Activated naive CD4-positive, alpha-beta T cell treated with anti-CD3 and anti-CD28 coated beads, Interleukin-2, amount 50 U/mL, for 72 hours (primary cell): ENCODE results near the gene FAM3C. TPM values are rescaled to one million over a fixed set of nuclear protein-coding genes. Genes with fewer than 3 reads are reported as not detected.

Experiments used
- ATAC-seq, 2 donors: fragments of 150-1000 bp; cut with Tn5 transposase; 2 replicates each; pipeline ENCODE4 v1.10.0; 2021; ENCODE audit warnings: mild to moderate bottlenecking in 2 of 2, moderate library complexity in 2 of 2
- DNase-seq, 2 donors: peaks; one replicate each; pipeline ENCODE4 v3.0.0; 2021 to 2022; ENCODE audit warnings: low spot score in 2 of 2
- H3K27ac Mint-ChIP-seq, 2 donors: one replicate each; pipeline ENCODE4 v1.8.0; 2022; ENCODE audit warnings: mild to moderate bottlenecking in 2 of 2, mixed read lengths in 2 of 2
- H3K36me3 Mint-ChIP-seq, 2 donors: one replicate each; pipeline ENCODE4 v1.8.0; 2022; ENCODE audit warnings: mixed read lengths in 2 of 2
- H3K9me3 Mint-ChIP-seq, 2 donors: one replicate each; pipeline ENCODE4 v1.8.0; 2022; ENCODE audit warnings: mixed read lengths in 2 of 2
- total RNA-seq, 2 donors: library from RNA; stranded (reverse); gene quantifications; one replicate each; pipeline ENCODE4 v1.2.3, GENCODE V29; 2022

The FAM3C gene
- total RNA-seq, 2 donors from 2014 or later, result 13.0 to 14.9 TPM

- Mint-ChIP-seq H3K27ac (no peak overlapping the region), H3K36me3 (peaks cover 6 to 13% of the 10 kb centered on the region in 2 donors), H3K9me3 (peaks cover 0 to 4% of the 10 kb centered on the region in 2 donors)
- no peak for DNase-seq
- no peak for ATAC-seq
Measured at GRCh38 chr7:121391686-121392085, 4.4 kb downstream of the FAM3C start.

DNA sequence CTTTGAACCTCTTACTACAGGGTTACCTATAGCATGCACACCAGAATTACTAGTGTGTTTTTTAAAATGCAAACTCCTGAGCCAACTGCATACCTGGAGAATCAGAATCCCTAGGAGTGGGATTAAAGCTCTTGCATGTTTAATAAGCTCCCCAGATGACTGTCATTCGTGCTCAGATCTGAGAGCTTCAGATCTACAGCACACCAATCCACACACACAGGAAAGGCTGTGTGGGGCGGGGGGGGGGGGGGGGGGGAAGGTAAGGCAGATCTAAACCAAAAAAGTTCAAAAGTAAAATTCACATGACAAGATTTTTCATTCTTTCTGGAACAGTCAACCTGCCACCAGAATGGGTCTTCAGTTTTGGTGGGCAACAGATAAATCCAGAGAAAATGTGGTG, 5.5 kb downstream of the FAM3C start:
- no peak overlapping the region for H3K27ac Mint-ChIP-seq
- ATAC-seq (peak in 1 of 2 donors; percentile 37), DNase-seq (no peak)
- H3K36me3 Mint-ChIP-seq, result peaks cover 6 to 13% of the 10 kb centered on the region in 2 donors
- H3K9me3 Mint-ChIP-seq, result peaks cover 0 to 4% of the 10 kb centered on the region in 2 donors

- peak overlapping the region in 1 of 2 donors; percentile 19 for H3K27ac Mint-ChIP-seq
- H3K36me3 Mint-ChIP-seq, result peaks cover 6 to 13% of the 10 kb centered on the region in 2 donors
- peaks cover 0 to 4% of the 10 kb centered on the region in 2 donors for H3K9me3 Mint-ChIP-seq
- DNase-seq, result no peak
- ATAC-seq, result no peak
Measured at GRCh38 chr7:121390109-121390508, 6.0 kb downstream of the FAM3C start.

DNA sequence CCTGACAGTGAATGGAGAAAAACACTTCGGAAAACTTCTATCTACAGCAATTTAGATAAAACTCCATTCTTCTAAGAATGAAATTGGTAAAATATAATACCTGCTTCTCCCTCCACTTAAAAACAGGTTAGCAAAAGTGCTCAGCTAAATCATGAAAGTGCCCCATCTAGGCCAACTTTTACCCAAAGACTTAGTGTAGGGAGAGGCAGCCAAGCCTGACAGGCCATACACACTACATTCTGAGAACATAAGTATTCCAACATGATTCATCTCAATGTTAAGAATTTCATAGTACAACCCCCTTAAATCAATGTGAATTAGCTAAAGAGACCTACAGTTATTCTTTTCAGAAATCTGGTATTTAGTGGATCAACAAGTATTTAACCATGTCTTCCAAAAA, 7.2 kb downstream of the FAM3C start:
- ATAC-seq (no peak), DNase-seq (no peak)
- H3K36me3 Mint-ChIP-seq, result peaks cover 6 to 13% of the 10 kb centered on the region in 2 donors
- H3K9me3 Mint-ChIP-seq, result peaks cover 0 to 4% of the 10 kb centered on the region in 2 donors
- no peak overlapping the region for H3K27ac Mint-ChIP-seq

- DNase-seq (no peak), ATAC-seq (peak in 1 of 2 donors; percentile 44)
- Mint-ChIP-seq H3K36me3 (peaks cover 0 to 8% of the 10 kb centered on the region in 2 donors), H3K9me3 (no peaks in the 10 kb centered on the region), H3K27ac (no peak overlapping the region)
Measured at GRCh38 chr7:121385800-121386179, 10.3 kb downstream of the FAM3C start.

DNA sequence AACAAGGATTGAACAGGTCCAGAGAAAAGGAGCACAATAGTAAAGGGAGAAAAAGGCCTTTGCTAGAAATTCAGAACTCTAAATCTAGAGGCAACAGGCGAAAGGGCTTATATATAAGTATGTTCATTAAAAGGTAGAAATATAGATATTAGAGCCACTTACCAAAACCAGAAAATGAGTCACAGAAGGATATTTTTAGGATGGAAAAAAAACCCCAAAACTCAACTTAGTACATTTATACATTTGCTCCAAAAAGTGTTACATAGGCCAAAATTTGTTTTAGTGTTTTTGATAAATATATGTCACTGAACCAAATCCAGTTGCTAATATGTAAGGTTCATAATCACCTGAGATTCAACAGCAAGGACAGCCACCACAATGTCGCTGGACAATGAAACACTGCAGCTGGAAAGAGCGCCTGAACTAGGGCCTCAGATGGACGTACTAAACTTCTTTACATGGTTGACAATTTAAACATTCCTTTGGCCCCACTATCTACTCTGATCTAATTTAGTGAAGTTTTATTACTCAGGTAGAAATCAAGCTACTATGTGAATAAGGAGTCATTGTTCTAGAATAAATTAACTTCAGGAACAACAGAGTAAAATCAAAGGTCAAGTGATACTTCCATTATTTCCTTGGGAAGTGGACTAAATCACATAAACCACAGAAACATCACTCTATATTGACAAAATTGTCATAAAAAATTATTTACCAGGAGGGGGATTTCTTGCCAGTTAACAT, 10.9 kb downstream of the FAM3C start:
- DNase-seq (no peak), ATAC-seq (no peak)
- Mint-ChIP-seq H3K9me3 (no peaks in the 10 kb centered on the region), H3K27ac (no peak overlapping the region), H3K36me3 (peaks cover 0 to 8% of the 10 kb centered on the region in 2 donors)

GRCh38 chr7:121384265-121384664, 11.8 kb downstream of the FAM3C start:
- Mint-ChIP-seq H3K9me3 (no peaks in the 10 kb centered on the region), H3K36me3 (peaks cover 0 to 8% of the 10 kb centered on the region in 2 donors), H3K27ac (no peak overlapping the region)
- ATAC-seq (no peak), DNase-seq (no peak)

DNA sequence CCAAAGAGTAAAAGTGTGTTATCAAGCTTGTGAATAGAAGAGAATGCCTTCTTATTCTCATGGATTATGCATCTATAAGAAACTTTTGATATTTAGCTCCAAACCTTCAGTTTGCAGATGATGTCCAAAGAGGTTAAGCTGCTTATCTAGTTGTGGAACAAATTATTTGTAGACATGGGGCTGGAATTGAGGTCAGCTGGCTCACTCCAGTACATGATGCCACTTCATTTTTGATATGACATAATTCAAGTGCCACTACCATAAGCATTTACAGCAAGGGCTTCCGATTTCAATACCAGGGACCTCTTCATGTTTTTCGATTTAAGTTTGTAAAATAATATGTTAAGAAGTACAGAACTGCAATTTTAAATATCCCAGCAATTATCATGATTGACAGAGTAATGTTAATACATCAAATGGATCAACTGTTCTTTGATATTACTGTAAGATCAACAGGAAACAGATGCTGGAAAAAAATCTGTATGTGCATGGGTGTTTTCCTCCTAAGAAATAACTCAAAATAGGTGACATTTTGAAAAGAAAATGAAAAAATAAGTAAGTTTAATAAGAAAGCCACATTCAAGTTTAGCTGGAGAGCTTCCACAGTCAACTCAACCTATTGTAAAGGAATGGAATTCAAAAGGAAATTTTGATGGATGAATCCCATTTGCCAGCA, 12.7 kb downstream of the FAM3C start:
- Mint-ChIP-seq H3K27ac (no peak overlapping the region), H3K9me3 (no peaks in the 10 kb centered on the region), H3K36me3 (peaks cover 0 to 8% of the 10 kb centered on the region in 2 donors)

DNA sequence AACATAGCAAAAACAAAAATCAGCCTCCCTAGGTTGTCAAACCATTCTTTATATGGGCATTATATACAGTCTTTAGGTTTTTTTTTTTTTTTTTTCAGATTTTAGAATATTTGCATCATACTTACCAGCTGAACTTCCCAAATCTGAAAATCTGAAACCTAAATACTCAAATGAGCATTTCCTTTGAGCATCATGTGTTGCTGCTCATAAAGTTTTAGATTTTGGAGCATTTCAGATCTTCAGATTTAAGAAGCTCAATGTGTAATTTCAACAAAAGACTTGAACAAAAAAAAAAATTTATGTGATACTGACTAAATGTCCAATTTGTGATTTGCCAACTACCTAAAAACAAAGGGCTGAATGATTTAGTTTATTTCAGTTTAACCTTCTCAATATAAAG, 13.6 kb downstream of the FAM3C start:
- Mint-ChIP-seq H3K9me3 (no peaks in the 10 kb centered on the region), H3K27ac (no peak overlapping the region), H3K36me3 (peaks cover 0 to 8% of the 10 kb centered on the region in 2 donors)
- no peak for DNase-seq
- no peak for ATAC-seq

More for the DNA sequence above, 12.7 kb downstream of the FAM3C start:
- DNase-seq (no peak), ATAC-seq (no peak)

DNA sequence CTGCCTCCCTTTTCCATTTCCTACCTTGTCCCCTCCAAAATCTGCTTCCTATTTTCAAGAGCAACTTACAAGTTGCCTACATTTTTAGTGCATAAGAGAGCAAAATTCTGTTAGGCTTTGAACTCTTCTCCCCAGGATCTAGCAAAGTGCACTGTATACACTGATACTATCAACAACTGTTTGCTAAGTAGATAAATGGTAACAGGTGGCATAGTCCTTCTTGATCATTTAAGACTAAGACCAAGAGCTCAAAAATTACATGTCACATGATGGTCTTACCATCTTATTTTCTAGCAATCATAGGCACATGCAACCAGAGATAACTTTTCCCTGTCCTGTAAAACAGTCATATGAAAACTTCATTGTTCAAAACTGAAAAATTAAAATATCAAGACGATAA, 16.2 kb downstream of the FAM3C start:
- ATAC-seq (no peak), DNase-seq (no peak)
- H3K36me3 Mint-ChIP-seq, result peaks cover 0 to 14% of the 10 kb centered on the region in 2 donors
- H3K9me3 Mint-ChIP-seq, result no peaks in the 10 kb centered on the region
- H3K27ac Mint-ChIP-seq, result no peak overlapping the region

- Mint-ChIP-seq H3K27ac (no peak overlapping the region), H3K36me3 (peaks cover 0 to 6% of the 10 kb centered on the region in 2 donors), H3K9me3 (no peaks in the 10 kb centered on the region)
- DNase-seq, result no peak
- no peak for ATAC-seq
Measured at GRCh38 chr7:121376979-121377378, 19.1 kb downstream of the FAM3C start.

- DNase-seq (no peak), ATAC-seq (no peak)
- peak overlapping the region in 1 of 2 donors; percentile 66 for H3K27ac Mint-ChIP-seq
- peaks cover 0 to 6% of the 10 kb centered on the region in 2 donors for H3K36me3 Mint-ChIP-seq
- H3K9me3 Mint-ChIP-seq, result no peaks in the 10 kb centered on the region
Measured at GRCh38 chr7:121373177-121373576, 22.9 kb downstream of the FAM3C start.

- no peak for DNase-seq
- ATAC-seq, result peak; percentile 59 to 90
- H3K9me3 Mint-ChIP-seq, result no peaks in the 10 kb centered on the region
- peaks cover 0 to 6% of the 10 kb centered on the region in 2 donors for H3K36me3 Mint-ChIP-seq
- peak overlapping the region; percentile 55 to 66 for H3K27ac Mint-ChIP-seq
Measured at GRCh38 chr7:121372376-121373010, 23.6 kb downstream of the FAM3C start.

- DNase-seq (no peak), ATAC-seq (no peak)
- Mint-ChIP-seq H3K27ac (no peak overlapping the region), H3K36me3 (peaks cover 0 to 6% of the 10 kb centered on the region in 2 donors), H3K9me3 (no peaks in the 10 kb centered on the region)
Measured at GRCh38 chr7:121371883-121372282, 24.2 kb downstream of the FAM3C start.

- Mint-ChIP-seq H3K9me3 (no peaks in the 10 kb centered on the region), H3K36me3 (peaks cover 0 to 6% of the 10 kb centered on the region in 2 donors), H3K27ac (no peak overlapping the region)
- ATAC-seq (no peak), DNase-seq (no peak)
Measured at GRCh38 chr7:121371367-121371766, 24.7 kb downstream of the FAM3C start.

GRCh38 chr7:121369462-121369861, 26.6 kb downstream of the FAM3C start:
- DNase-seq (no peak), ATAC-seq (no peak)
- Mint-ChIP-seq H3K27ac (peak overlapping the region in 1 of 2 donors; percentile 4), H3K9me3 (no peaks in the 10 kb centered on the region), H3K36me3 (no peaks in the 10 kb centered on the region)

- H3K27ac Mint-ChIP-seq, result no peak overlapping the region
- DNase-seq (peak in 1 of 2 donors; percentile 14), ATAC-seq (no peak)
- no peaks in the 10 kb centered on the region for H3K36me3 Mint-ChIP-seq
- H3K9me3 Mint-ChIP-seq, result no peaks in the 10 kb centered on the region
Measured at GRCh38 chr7:121366852-121367431, 29.2 kb downstream of the FAM3C start.
